ENCODE data around the gene SYNPO2L. TPM values are rescaled to one million over a fixed set of nuclear protein-coding genes. Genes with fewer than 3 reads are reported as not detected.
A peak's percentile ranks its signal among the peaks of the same experiment; 100 is the strongest.
"Not testable (repeated sequence)": the region's sequence is repeated elsewhere in the genome, so short reads cannot be mapped to it uniquely, and the experiment has no call there.

SYNPO2L gene, protein sequence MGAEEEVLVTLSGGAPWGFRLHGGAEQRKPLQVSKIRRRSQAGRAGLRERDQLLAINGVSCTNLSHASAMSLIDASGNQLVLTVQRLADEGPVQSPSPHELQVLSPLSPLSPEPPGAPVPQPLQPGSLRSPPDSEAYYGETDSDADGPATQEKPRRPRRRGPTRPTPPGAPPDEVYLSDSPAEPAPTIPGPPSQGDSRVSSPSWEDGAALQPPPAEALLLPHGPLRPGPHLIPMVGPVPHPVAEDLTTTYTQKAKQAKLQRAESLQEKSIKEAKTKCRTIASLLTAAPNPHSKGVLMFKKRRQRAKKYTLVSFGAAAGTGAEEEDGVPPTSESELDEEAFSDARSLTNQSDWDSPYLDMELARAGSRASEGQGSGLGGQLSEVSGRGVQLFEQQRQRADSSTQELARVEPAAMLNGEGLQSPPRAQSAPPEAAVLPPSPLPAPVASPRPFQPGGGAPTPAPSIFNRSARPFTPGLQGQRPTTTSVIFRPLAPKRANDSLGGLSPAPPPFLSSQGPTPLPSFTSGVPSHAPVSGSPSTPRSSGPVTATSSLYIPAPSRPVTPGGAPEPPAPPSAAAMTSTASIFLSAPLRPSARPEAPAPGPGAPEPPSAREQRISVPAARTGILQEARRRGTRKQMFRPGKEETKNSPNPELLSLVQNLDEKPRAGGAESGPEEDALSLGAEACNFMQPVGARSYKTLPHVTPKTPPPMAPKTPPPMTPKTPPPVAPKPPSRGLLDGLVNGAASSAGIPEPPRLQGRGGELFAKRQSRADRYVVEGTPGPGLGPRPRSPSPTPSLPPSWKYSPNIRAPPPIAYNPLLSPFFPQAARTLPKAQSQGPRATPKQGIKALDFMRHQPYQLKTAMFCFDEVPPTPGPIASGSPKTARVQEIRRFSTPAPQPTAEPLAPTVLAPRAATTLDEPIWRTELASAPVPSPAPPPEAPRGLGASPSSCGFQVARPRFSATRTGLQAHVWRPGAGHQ
- total RNA-seq: not detected
- polyA plus RNA-seq: under 1 TPM in 2 of 3 donors, not detected in 1; 0.03 to 0.12 TPM
- long read RNA-seq, donor 1: 0 reads
- long read RNA-seq, donor 2: 0 reads
- long read RNA-seq, donor 3: 0 reads
- long read RNA-seq, donor 4: 0 reads
- long read RNA-seq, donor 5: 0 reads
- long read RNA-seq, donor 6: 0 reads
- long read RNA-seq, donor 7: 0 reads
- long read RNA-seq, donor 8: 0 reads
- long read RNA-seq, donor 9: 0 reads
- long read RNA-seq, donor 10: 0 reads

DNA sequence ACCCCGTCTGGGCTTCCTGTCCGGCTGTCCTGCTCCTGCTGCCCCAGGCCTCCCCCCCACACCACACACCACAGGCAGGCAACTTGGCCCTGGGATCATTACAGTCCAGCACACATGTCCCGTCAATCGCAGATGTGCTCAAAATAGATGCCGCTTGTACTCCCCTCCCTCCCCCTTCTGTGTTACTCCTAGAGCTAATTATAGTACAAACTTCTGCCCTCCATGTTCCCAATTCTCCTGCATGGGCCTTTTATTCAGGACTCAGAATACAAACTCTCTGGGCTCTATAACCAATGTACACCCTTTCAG, at the start of gene SYNPO2L:
SYNPO2L (minus strand) TSS at position 40 of the 309 bp plus-strand sequence. CDS start 107 bp downstream, outside the sequence.
- WGBS, 5 donors: 68 to 86% (median 83%) methylated on average over 5 of the region's 5 CpGs
- Histone ChIP-seq H3K27me3 (no peaks in the 10 kb centered on the region), H3K4me3 (no peak within 1 kb of the TSS), H3K4me1 (peaks cover 0 to 13% (median 5%) of the 10 kb centered on the region in 4 donors), H3K27ac (peak within 1 kb of the TSS in 1 of 5 donors; percentile 49), H3K9me3 (no peaks in the 10 kb centered on the region), H3K36me3 (no peaks in the 10 kb centered on the region)
- TF ChIP-seq, protein P1, sequence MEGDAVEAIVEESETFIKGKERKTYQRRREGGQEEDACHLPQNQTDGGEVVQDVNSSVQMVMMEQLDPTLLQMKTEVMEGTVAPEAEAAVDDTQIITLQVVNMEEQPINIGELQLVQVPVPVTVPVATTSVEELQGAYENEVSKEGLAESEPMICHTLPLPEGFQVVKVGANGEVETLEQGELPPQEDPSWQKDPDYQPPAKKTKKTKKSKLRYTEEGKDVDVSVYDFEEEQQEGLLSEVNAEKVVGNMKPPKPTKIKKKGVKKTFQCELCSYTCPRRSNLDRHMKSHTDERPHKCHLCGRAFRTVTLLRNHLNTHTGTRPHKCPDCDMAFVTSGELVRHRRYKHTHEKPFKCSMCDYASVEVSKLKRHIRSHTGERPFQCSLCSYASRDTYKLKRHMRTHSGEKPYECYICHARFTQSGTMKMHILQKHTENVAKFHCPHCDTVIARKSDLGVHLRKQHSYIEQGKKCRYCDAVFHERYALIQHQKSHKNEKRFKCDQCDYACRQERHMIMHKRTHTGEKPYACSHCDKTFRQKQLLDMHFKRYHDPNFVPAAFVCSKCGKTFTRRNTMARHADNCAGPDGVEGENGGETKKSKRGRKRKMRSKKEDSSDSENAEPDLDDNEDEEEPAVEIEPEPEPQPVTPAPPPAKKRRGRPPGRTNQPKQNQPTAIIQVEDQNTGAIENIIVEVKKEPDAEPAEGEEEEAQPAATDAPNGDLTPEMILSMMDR (IDR thresholded peaks at IDR 0.05): no peak
- TF ChIP-seq EP300 (IDR thresholded peaks at IDR 0.05) (no peak), POLR2A (IDR thresholded peaks at IDR 0.05) (no peak)
- DNase-seq: no peak
- intact Hi-C loops (cut with DNase I; ENCODE audit: low total_unique reads): no loop called here

DNA sequence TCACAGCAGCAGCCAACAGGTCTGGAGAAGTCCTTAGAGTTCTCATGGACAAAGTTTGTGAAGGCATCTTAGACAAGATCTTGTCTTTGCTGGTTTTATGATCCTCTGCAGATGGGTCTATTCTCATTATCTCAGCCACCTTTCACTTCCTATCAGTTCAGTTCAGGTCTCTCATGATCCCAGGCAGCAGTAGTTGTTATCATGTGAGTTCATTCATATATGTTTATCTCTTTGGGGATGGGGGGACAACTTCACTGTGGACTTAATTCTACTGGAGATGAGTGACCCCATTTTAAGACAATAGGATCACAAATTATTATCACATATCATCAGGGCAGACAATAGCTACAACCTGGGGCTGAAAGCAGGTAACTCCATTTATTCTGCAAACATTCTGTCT, 48.1 kb upstream of the SYNPO2L start:
- H3K27ac ChIP-seq; H3K9me3 ChIP-seq; DNase-seq; H3K4me1 ChIP-seq; H3K27me3 ChIP-seq; H3K4me3 ChIP-seq; intact Hi-C loops (cut with DNase I; ENCODE audit: low total_unique reads): not testable (repeated sequence)
- peaks cover 0 to 29% (median 20%) of the 10 kb centered on the region in 4 donors for H3K36me3 ChIP-seq

DNA sequence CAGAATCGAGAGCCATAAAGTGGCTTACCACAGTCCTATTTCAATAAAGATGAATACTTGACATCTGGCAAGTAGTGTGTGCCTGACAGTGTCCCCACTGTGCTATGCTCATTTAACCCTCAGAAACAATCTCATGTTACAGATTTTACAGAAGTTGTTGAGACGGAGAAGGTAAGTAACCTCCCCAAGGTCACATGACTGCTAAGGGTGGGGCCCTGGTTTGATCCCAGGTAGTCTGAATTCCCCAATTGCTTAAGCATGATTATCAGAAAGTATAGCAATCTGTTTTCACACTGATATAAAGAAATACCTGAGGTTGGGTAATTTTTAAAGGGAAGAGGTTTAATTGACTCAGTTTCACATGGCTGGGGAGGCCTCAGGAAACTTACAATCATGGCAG, 43.0 kb upstream of the SYNPO2L start:
- H3K4me3 ChIP-seq; H3K4me1 ChIP-seq; DNase-seq; H3K27ac ChIP-seq; intact Hi-C loops (cut with DNase I; ENCODE audit: low total_unique reads); H3K27me3 ChIP-seq; H3K9me3 ChIP-seq: not testable (repeated sequence)
- H3K36me3 ChIP-seq: peaks cover 0 to 34% (median 21%) of the 10 kb centered on the region in 4 donors
- 91 to 100% (median 94%) methylated on average over 2 of the region's 2 CpGs for WGBS, 5 donors

DNA sequence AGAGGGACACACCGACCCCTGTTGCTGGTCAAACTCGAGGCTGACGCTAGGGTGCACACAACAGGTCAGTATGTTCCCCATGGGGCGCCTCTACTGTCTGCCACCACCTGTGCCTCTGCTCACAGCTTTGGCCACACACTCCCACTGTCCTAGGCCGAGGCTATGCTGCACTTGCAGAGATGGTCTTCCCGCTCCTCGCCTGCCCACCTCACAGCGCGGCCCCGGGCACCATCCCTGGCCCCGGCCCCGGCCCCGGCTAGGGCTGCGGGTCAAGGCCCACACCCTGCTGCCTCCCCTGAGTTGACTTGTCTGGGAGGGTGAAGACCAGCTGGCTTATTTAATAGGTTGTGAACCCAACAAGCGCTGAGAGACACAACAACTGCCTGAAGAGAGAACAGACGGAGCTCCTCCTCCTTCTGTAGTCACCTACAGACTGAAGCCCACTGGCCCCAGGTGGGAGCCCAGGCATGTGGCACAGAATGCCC, 41.9 kb upstream of the SYNPO2L start, which contains the start of gene AGAP5:
AGAP5 (minus strand) TSS at position 435 of the 485 bp plus-strand sequence; CDS start at position 81, 354 bp downstream.
- H3K27ac ChIP-seq; H3K9me3 ChIP-seq; H3K4me3 ChIP-seq; DNase-seq; H3K4me1 ChIP-seq; intact Hi-C loops (cut with DNase I; ENCODE audit: low total_unique reads); H3K27me3 ChIP-seq: not testable (repeated sequence)
- WGBS, 5 donors: 95 to 100% (median 97%) methylated on average over 14 to 16 of the region's 16 CpGs
- peaks cover 0 to 37% (median 25%) of the 10 kb centered on the region in 4 donors for H3K36me3 ChIP-seq

DNA sequence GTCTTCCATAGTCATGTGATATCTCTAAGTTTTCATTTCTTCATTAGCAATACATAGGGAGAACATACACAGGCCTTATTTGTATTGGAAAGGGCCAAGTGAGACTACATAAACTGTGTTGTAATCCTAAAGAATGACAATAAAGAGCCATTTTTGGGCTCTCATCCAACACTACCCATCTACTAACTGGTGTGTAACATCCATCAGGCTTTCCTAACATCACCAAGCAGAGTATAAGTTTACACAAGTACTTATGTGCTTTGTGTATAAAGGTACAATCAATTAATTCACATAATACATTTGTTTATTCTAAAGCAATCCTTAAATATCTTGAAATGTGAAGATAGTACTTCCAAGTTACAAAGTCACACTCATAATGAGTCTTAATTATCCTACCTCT, 39.5 kb upstream of the SYNPO2L start:
- intact Hi-C loops (cut with DNase I; ENCODE audit: low total_unique reads): not testable (repeated sequence)

DNA sequence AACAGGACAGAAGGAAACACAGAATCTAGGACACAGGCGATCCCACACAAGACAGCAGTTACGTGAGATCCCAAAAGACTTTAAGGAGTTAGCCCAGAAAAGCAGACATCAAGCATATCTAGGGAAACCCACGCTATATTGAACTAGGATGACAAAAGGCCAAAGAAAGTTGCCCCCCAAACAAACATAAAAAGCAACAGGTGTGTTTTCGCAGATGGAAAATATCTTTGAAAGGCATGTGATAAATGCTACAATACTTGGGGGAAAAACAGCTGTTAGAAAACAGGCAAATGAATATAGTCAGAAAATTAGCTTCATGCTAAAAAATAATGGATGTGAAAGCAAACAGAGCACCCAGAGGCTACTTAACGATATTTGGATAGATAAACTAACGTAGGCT, 34.9 kb upstream of the SYNPO2L start:
- intact Hi-C loops (cut with DNase I; ENCODE audit: low total_unique reads); DNase-seq; H3K27me3 ChIP-seq; H3K9me3 ChIP-seq; H3K4me3 ChIP-seq; H3K4me1 ChIP-seq; H3K27ac ChIP-seq: not testable (repeated sequence)
- 92 to 97% (median 95%) methylated on average over 6 of the region's 6 CpGs for WGBS, 5 donors
- peaks cover 0 to 31% (median 12%) of the 10 kb centered on the region in 4 donors for H3K36me3 ChIP-seq

More for the DNA sequence above, 39.5 kb upstream of the SYNPO2L start:
- H3K4me3 ChIP-seq, DNase-seq, H3K27me3 ChIP-seq, H3K9me3 ChIP-seq, H3K4me1 ChIP-seq, H3K27ac ChIP-seq: not testable (repeated sequence)
- peaks cover 0 to 30% (median 21%) of the 10 kb centered on the region in 4 donors for H3K36me3 ChIP-seq

DNA sequence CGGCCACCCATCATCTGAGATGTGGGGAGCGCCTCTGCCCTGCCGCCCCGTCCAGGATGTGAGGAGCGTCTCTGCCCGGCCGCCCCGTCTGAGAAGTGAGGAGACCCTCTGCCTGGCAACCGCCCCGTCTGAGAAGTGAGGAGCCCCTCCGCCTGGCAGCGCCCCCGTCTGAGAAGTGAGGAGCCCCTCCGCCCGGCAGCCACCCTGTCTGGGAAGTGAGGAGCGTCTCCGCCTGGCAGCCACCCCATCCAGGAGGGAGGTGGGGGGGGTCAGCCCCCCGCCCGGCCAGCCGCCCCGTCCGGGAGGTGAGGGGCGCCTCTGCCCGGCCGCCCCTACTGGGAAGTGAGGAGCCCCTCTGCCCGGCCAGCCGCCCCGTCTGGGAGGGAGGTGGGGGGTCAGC, 33.8 kb upstream of the SYNPO2L start:
- H3K27ac ChIP-seq; H3K27me3 ChIP-seq; H3K4me1 ChIP-seq; intact Hi-C loops (cut with DNase I; ENCODE audit: low total_unique reads); H3K4me3 ChIP-seq; DNase-seq; H3K9me3 ChIP-seq: not testable (repeated sequence)
- WGBS, 5 donors: 97 to 98% (median 97%) methylated on average over 8 to 28 of the region's 28 CpGs; no CpG with 5 or more reads in 1 of the 5 donors
- H3K36me3 ChIP-seq: peaks cover 0 to 35% (median 15%) of the 10 kb centered on the region in 4 donors

DNA sequence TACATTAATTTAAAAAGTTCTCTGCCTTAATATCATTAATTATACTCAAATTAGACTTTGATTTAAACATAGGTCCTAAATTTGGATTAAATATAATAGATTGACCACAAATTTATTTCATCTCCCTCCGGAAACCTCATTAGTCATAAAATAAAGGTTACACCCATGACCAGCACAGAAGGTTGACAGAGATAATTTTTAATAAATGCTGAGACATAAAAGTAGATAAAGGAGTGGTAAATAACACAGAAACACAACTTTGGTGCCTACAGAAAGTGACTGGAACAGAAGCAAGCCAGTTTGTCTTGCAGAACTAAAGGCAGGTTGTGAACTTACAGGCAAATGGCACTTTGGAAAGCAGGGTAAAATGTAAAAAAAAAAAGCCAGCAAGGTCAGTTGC, 31.8 kb upstream of the SYNPO2L start:
- H3K9me3 ChIP-seq; H3K4me3 ChIP-seq; H3K27me3 ChIP-seq; H3K4me1 ChIP-seq; H3K27ac ChIP-seq; DNase-seq; intact Hi-C loops (cut with DNase I; ENCODE audit: low total_unique reads): not testable (repeated sequence)
- peaks cover 0 to 26% (median 9%) of the 10 kb centered on the region in 4 donors for H3K36me3 ChIP-seq
- WGBS, 5 donors: 67 to 82% (median 72%) methylated on average over 1 of the region's 1 CpG

DNA sequence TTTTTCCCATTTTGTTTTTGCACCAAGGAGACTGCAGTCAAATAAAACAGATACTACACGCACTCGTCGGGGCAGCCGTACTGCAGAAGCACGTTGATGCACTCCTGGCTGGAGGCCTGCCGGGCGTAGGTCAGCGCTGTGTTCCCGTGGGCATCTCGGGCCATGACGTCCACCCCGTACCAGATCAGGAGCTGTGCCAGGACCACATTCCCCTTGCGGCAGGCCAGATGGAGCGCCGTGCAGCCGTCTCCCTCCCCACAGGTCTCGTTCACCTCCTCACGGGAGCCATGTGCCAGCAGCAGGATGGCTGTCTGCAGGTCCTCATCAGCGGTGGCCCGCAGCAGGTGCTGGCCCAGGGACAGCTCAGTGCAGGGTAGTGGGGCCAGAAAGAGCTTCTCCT, 18.7 kb upstream of the SYNPO2L start:
- H3K27me3 ChIP-seq; H3K36me3 ChIP-seq; H3K9me3 ChIP-seq; H3K27ac ChIP-seq; H3K4me1 ChIP-seq; DNase-seq; H3K4me3 ChIP-seq; intact Hi-C loops (cut with DNase I; ENCODE audit: low total_unique reads): not testable (repeated sequence)
- 92 to 98% (median 93%) methylated on average over 7 to 10 of the region's 20 CpGs; no CpG with 5 or more reads in 2 of the 5 donors for WGBS, 5 donors

DNA sequence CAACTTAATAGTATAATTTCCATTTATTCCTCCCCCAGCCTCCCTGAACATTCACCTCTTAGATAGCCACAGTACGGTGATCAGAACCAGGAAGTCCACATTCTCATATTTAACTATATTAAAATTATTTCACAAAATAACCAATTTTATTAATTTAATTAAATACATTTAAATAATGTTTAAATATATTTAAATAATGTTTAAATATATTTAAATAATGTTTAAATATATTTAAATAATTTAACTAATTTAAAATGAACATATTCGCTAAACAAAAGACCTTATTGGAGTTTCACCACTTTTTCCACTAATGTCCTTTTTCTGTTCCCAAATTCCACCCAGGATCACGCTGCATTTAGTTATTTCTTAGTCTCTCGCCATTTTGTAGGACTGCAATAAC, 12.5 kb upstream of the SYNPO2L start:
- H3K27ac ChIP-seq; DNase-seq; H3K36me3 ChIP-seq; H3K27me3 ChIP-seq; H3K4me3 ChIP-seq; H3K9me3 ChIP-seq; intact Hi-C loops (cut with DNase I; ENCODE audit: low total_unique reads); H3K4me1 ChIP-seq: not testable (repeated sequence)
- WGBS, 5 donors: 88 to 97% (median 94%) methylated on average over 3 to 4 of the region's 4 CpGs

Data from stomach (tissue), 19 donors.